SK-N-SH (cell line): ENCODE results near the gene VTN. TPM values are rescaled to one million over a fixed set of nuclear protein-coding genes. Genes with fewer than 3 reads are reported as not detected.

Experiments
- CTCF ChIA-PET: fragments of 300-600, 350-600 bp; formaldehyde crosslinking; extraction: SDS; loops from one replicate; lab custom pipeline; 2021; lab: Yijun Ruan, JAX
- POLR2A ChIA-PET: fragments of 350-600 bp; sonication (Branson Sonifier 250); formaldehyde crosslinking; extraction: SDS; loops from one replicate; lab custom pipeline; 2020; ENCODE audit warnings: antibody characterized with exemption, inconsistent platforms; lab: Yijun Ruan, JAX
- DNase-seq: peaks from one replicate; pipeline ENCODE4 v3.0.0; 2012
- H2AFZ ChIP-seq: fragments of 200-600 bp; sonication (generic); 2 replicates; pipeline ENCODE4 v1.8.1; 2016; ENCODE audit warnings: antibody characterized with exemption, mild to moderate bottlenecking, low read depth
- H3F3A ChIP-seq: fragments of 200-600 bp; sonication (generic); replicated peaks from 2 replicates; pipeline ENCODE3; 2016; ENCODE audit warnings: antibody characterized with exemption, mild to moderate bottlenecking; ENCODE audit not compliant: insufficient read depth
- H3K27ac ChIP-seq, 2 experiments: fragments of 200-500 bp in 1 of 2; fragments of 200-600 bp in 1 of 2; sonication (Bioruptor generic) in 1 of 2; sonication (generic), shearing (Covaris generic) in 1 of 2; 2 replicates each; pipeline versions ENCODE4 v1.5.1 to v1.6.1; 2014 to 2016; ENCODE audit warnings: low read depth in 2 of 2, inconsistent platforms in 1 of 2, low read length in 1 of 2, mild to moderate bottlenecking in 1 of 2, mixed read lengths in 1 of 2
- H3K27me3 ChIP-seq: fragments of 200-600 bp; sonication (generic), shearing (Covaris generic); 2 replicates; pipeline ENCODE4 v1.6.1; 2016; ENCODE audit warnings: mixed run types; ENCODE audit not compliant: insufficient read depth
- H3K36me3 ChIP-seq, 2 experiments: fragments of 200-500 bp in 1 of 2; fragments of 200-600 bp in 1 of 2; sonication (Bioruptor generic) in 1 of 2; sonication (generic) in 1 of 2; replicated peaks in 1 of 2; 2 replicates each; pipeline versions ENCODE3 to v1.5.1; 2014 to 2016; ENCODE audit warnings: low read length in 1 of 2, mild to moderate bottlenecking in 1 of 2; ENCODE audit not compliant: insufficient read depth in 2 of 2, control insufficient read depth in 1 of 2
- H3K4me1 ChIP-seq, 2 experiments: fragments of 200-500 bp in 1 of 2; fragments of 200-600 bp in 1 of 2; sonication (Bioruptor generic) in 1 of 2; sonication (generic), shearing (Covaris generic) in 1 of 2; 2 replicates each; pipeline versions ENCODE4 v1.5.1 to v1.6.1; 2014 to 2016; ENCODE audit warnings: low read depth in 1 of 2, low read length in 1 of 2, mixed run types in 1 of 2; ENCODE audit not compliant: insufficient read depth in 2 of 2, control insufficient read depth in 1 of 2
- H3K4me2 ChIP-seq: fragments of 200-600 bp; sonication (generic), shearing (Covaris generic); 2 replicates; pipeline ENCODE4 v1.6.1; 2017; ENCODE audit warnings: mixed run types
- H3K4me3 ChIP-seq, 2 experiments: fragments of 200-500 bp in 1 of 2; fragments of 200-600 bp in 1 of 2; sonication (Bioruptor generic) in 1 of 2; sonication (generic), shearing (Covaris generic) in 1 of 2; 2 replicates each; pipeline versions ENCODE4 v1.5.1 to v1.8.1; 2014 to 2016; ENCODE audit warnings: low read depth in 2 of 2, inconsistent platforms in 1 of 2, low read length in 1 of 2, mild to moderate bottlenecking in 1 of 2, mixed read lengths in 1 of 2, moderate library complexity in 1 of 2
- H3K79me2 ChIP-seq: fragments of 200-600 bp; sonication (generic); 2 replicates; pipeline ENCODE4 v1.8.1; 2017; ENCODE audit warnings: mild to moderate bottlenecking; ENCODE audit not compliant: insufficient read depth
- H3K9ac ChIP-seq: fragments of 200-600 bp; sonication (generic); 2 replicates; pipeline ENCODE4 v1.6.1; 2017; ENCODE audit warnings: mixed run types
- H3K9me2 ChIP-seq: fragments of 200-600 bp; sonication (generic); 2 replicates; pipeline ENCODE4 v1.6.1; 2017; ENCODE audit warnings: mixed run types
- H3K9me3 ChIP-seq: fragments of 200-600 bp; sonication (generic); 2 replicates; pipeline ENCODE4 v1.6.1; 2017; ENCODE audit warnings: mixed run types, mild to moderate bottlenecking, moderate library complexity
- H4K20me1 ChIP-seq: fragments of 200-600 bp; sonication (generic); 2 replicates; pipeline ENCODE4 v1.6.1; 2017; ENCODE audit warnings: mild to moderate bottlenecking, mixed run types; ENCODE audit not compliant: insufficient read depth
- CHD2 ChIP-seq: fragments of 150-350 bp; IDR thresholded peaks from 2 replicates; pipeline ENCODE4 v1.6.1; 2018; ENCODE audit warnings: low read length; ENCODE audit not compliant: partially characterized antibody
- ELF1 ChIP-seq: IDR thresholded peaks from 2 replicates; pipeline ENCODE4 v1.4.0; 2012
- EZH2phosphoT487 ChIP-seq: fragments of 200-600 bp; sonication (generic); IDR thresholded peaks from 2 replicates; pipeline ENCODE4 v1.6.1; 2017; ENCODE audit warnings: low read depth, mixed run types, mild to moderate bottlenecking, antibody characterized with exemption, moderate library complexity, borderline replicate concordance
- FOXJ3 ChIP-seq: sonication (generic); formaldehyde crosslinking; IDR thresholded peaks from 2 replicates; pipeline ENCODE4 v1.5.1; 2020; ENCODE audit warnings: mild to moderate bottlenecking, missing genetic modification reagents
- FOXM1 ChIP-seq: IDR thresholded peaks from 2 replicates; pipeline ENCODE4 v1.4.0; 2012; ENCODE audit warnings: low read depth, mild to moderate bottlenecking
- GABPA ChIP-seq: IDR thresholded peaks from 2 replicates; pipeline ENCODE4 v1.4.0; 2012; ENCODE audit warnings: low read depth, mild to moderate bottlenecking
- GATA2 ChIP-seq: sonication (generic); formaldehyde crosslinking; IDR thresholded peaks from 2 replicates; pipeline ENCODE4 v1.5.0; 2020; ENCODE audit warnings: mild to moderate bottlenecking, missing genetic modification reagents
- MEF2A ChIP-seq: IDR thresholded peaks from 2 replicates; pipeline ENCODE4 v1.4.0; 2012; ENCODE audit warnings: low read depth, borderline replicate concordance
- NFIC ChIP-seq: IDR thresholded peaks from 2 replicates; pipeline ENCODE4 v1.4.0; 2012; ENCODE audit warnings: borderline replicate concordance
- POLR2AphosphoS5 ChIP-seq: IDR thresholded peaks from 2 replicates; pipeline ENCODE4 v1.6.1; 2012; ENCODE audit warnings: low read depth, low read length
- RAD21 ChIP-seq: IDR thresholded peaks from 2 replicates; pipeline ENCODE4 v1.6.1; 2012; ENCODE audit warnings: mild to moderate bottlenecking, low read length
- RCOR1 ChIP-seq: fragments of 150-350 bp; IDR thresholded peaks from 2 replicates; pipeline ENCODE4 v1.6.1; 2017; ENCODE audit warnings: antibody characterized with exemption, low read length
- RFX5 ChIP-seq: IDR thresholded peaks from 2 replicates; pipeline ENCODE4 v1.6.1; 2012; ENCODE audit warnings: mild to moderate bottlenecking, improper control_type of control experiment, low read length
- RXRA ChIP-seq: IDR thresholded peaks from 2 replicates; pipeline ENCODE4 v1.4.0; 2012; ENCODE audit warnings: low read depth, mild to moderate bottlenecking, borderline replicate concordance
- SMC3 ChIP-seq: IDR thresholded peaks from 2 replicates; pipeline ENCODE4 v1.6.1; 2012; ENCODE audit warnings: low read depth, low read length, improper control_type of control experiment
- TAF1 ChIP-seq: IDR thresholded peaks from 2 replicates; pipeline ENCODE4 v1.6.1; 2012; ENCODE audit warnings: low read depth, mild to moderate bottlenecking, low read length, moderate library complexity, borderline replicate concordance
- whole genome bisulfite sequencing: methylation state at CpG from one replicate; pipeline ENCODE4 v1.1.6; 2017; ENCODE audit warnings: low lambda C conversion rate; 5-methylcytosine and 5-hydroxymethylcytosine counted together
- polyA plus RNA-seq, 3 experiments: library from polyadenylated mRNA; depleted of rRNA; stranded (reverse); fragments of >200 nt; gene quantifications; 2 replicates each; pipeline ENCODE4 v1.2.3, GENCODE V29; 2012
- TF ChIP-seq, protein P1 (sequence below): fragments of 200-600 bp; sonication (generic); IDR thresholded peaks from 2 replicates; pipeline ENCODE4 v1.6.1; 2017; ENCODE audit warnings: antibody characterized with exemption, mild to moderate bottlenecking, moderate library complexity
- TF ChIP-seq, protein P2 (sequence below): IDR thresholded peaks from 2 replicates; pipeline ENCODE4 v1.4.0; 2012; ENCODE audit warnings: low read depth
- TF ChIP-seq, protein P3 (sequence below): fragments of 150-350 bp; IDR thresholded peaks from 2 replicates; pipeline ENCODE4 v1.6.1; 2016; ENCODE audit warnings: mild to moderate bottlenecking, low read depth, low read length
- TF ChIP-seq, protein P4 (sequence below): IDR thresholded peaks from 2 replicates; pipeline ENCODE4 v1.6.1; 2012; ENCODE audit warnings: mild to moderate bottlenecking, low read depth, low read length, moderate library complexity

Gene VTN
- polyA plus RNA-seq, 1 of the 3 experiments (the other 2 are of a cell fraction): 1.2 TPM

DNA sequence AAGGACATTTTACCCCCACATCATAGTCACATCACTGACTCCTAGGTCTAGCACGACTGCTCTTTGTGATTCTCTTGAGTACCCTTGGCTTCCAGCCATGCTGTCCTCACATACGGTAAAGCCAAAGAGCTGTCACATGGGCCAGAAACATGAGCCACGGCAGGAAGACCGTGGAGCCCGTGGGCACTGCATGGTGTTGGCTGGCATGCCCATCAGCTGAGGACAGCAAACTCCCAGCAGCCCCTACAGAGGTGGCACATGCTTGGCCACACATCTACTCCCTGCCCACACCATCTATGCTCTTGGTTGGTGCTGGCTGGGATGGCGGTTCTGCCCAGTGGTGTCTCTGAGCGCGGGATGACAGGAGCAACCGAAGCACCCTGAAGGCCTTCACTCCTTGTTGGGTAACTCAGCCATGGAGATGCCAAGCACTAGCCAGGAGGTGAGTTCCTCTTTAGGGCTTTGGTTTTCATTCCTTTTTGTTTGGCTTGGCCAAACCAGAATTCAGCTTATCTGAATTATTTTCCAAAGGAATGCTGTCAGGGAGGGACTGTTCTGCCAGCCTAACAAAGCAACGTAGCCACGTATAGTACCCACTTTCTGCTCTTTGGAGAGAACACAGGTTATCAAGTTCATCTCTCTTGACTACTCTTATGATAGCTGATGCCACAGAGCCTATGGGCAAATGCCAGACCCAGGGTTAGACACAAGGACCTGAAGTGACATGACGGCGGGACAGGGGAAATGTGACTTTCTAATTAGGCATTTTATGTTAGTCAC, 24.5 kb downstream of the VTN start:
- Histone ChIP-seq H3K27me3 (no peaks in the 10 kb centered on the region), H3K4me2 (peak overlapping the region; percentile 53; the same call in 1 of the 2 replicates), H3K79me2 (peaks cover 14% of the 10 kb centered on the region; the same call in 1 of the 2 replicates), H3K4me3 (no peak overlapping the region), H3F3A (peaks cover 43% of the 10 kb centered on the region), H2AFZ (no peak overlapping the region), H3K36me3 (peaks cover 62 to 81% of the 10 kb centered on the region in 2 experiments), H3K9me3 (no peaks in the 10 kb centered on the region), H3K9ac (no peak overlapping the region), H3K27ac (peak overlapping the region; percentile 80 to 83), H3K4me1 (peaks cover 9 to 23% of the 10 kb centered on the region in 2 experiments), H3K9me2 (no peaks in the 10 kb centered on the region), H4K20me1 (no peaks in the 10 kb centered on the region)
- POLR2A ChIA-PET: interaction anchor here (0.6 to 2.3 kb wide), 3 partner anchors 10 to 72 kb away, joined by 3 to 14 read pairs (median 3); partner anchors contain the start of genes IFT20, POLDIP2 and TNFAIP1
- CTCF ChIA-PET: interaction anchor here (0.8 to 2.0 kb wide), 5 partner anchors 8 to 117 kb away, joined by 3 to 8 read pairs (median 3); partner anchors contain the start of genes IFT20, POLDIP2 and TNFAIP1
- TF ChIP-seq GATA2 (CRISPR knock-in tag): no peak
- no peak for TF ChIP-seq RFX5
- 83% methylated on average over 10 of the region's 13 CpGs for WGBS
- DNase-seq: no peak

DNA sequence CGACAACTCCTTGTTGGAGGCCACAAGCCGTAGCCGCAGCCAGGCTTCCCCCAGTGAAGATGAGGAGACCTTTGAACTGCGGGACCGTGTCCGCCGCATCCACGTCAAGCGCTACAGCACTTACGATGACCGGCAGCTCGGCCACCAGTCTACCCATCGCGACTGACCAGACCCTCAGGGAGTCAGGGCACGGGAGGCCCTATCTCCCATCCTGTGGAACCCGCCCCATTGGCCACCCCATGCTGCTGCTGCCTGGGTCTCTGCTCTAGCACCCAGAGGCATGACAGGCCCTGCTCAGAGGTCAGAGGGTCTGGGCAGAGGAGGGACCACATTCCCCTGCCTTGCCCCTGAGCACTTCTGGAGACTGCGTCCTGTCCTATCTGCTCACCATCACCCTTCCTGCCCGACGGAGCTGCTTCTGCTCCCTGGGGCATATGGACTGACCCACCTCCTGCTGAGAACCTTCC, 25.6 kb downstream of the VTN start:
- H3K36me3 ChIP-seq: peaks cover 68 to 81% of the 10 kb centered on the region in 2 experiments

More for the DNA sequence above, 25.6 kb downstream of the VTN start:
- no peaks in the 10 kb centered on the region for H3K9me3 ChIP-seq
- no peak for DNase-seq
- peaks cover 25% of the 10 kb centered on the region; the same call in 1 of the 2 replicates for H3K79me2 ChIP-seq
- H3K4me1 ChIP-seq: peaks cover 9 to 23% of the 10 kb centered on the region in 2 experiments
- H4K20me1 ChIP-seq: peaks cover 6% of the 10 kb centered on the region; the same call in 1 of the 2 replicates
- H3K27ac ChIP-seq: no peak overlapping the region
- H3K27me3 ChIP-seq: no peaks in the 10 kb centered on the region
- WGBS: 96% methylated on average over 16 of the region's 19 CpGs
- ChIA-PET CTCF (no interaction called here), POLR2A (interaction anchor here (0.8 kb wide), 1 partner anchor 9 kb away, joined by 3 read pairs; the partner anchor contains the start of genes IFT20 and TNFAIP1)
- no peak overlapping the region for H3K4me3 ChIP-seq
- no peaks in the 10 kb centered on the region for H3K9me2 ChIP-seq
- no peak overlapping the region for H3K4me2 ChIP-seq
- TF ChIP-seq, protein P1, sequence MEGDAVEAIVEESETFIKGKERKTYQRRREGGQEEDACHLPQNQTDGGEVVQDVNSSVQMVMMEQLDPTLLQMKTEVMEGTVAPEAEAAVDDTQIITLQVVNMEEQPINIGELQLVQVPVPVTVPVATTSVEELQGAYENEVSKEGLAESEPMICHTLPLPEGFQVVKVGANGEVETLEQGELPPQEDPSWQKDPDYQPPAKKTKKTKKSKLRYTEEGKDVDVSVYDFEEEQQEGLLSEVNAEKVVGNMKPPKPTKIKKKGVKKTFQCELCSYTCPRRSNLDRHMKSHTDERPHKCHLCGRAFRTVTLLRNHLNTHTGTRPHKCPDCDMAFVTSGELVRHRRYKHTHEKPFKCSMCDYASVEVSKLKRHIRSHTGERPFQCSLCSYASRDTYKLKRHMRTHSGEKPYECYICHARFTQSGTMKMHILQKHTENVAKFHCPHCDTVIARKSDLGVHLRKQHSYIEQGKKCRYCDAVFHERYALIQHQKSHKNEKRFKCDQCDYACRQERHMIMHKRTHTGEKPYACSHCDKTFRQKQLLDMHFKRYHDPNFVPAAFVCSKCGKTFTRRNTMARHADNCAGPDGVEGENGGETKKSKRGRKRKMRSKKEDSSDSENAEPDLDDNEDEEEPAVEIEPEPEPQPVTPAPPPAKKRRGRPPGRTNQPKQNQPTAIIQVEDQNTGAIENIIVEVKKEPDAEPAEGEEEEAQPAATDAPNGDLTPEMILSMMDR: no peak
- no peak for TF ChIP-seq RCOR1
- TF ChIP-seq EZH2phosphoT487: no peak
- no peak for TF ChIP-seq SMC3
- TF ChIP-seq, protein P2, sequence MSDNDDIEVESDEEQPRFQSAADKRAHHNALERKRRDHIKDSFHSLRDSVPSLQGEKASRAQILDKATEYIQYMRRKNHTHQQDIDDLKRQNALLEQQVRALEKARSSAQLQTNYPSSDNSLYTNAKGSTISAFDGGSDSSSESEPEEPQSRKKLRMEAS: no peak
- no peak for TF ChIP-seq GATA2 (CRISPR knock-in tag)
- no peak for TF ChIP-seq POLR2AphosphoS5
- TF ChIP-seq, protein P3, sequence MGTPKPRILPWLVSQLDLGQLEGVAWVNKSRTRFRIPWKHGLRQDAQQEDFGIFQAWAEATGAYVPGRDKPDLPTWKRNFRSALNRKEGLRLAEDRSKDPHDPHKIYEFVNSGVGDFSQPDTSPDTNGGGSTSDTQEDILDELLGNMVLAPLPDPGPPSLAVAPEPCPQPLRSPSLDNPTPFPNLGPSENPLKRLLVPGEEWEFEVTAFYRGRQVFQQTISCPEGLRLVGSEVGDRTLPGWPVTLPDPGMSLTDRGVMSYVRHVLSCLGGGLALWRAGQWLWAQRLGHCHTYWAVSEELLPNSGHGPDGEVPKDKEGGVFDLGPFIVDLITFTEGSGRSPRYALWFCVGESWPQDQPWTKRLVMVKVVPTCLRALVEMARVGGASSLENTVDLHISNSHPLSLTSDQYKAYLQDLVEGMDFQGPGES: no peak
- TF ChIP-seq MEF2A: no peak
- TF ChIP-seq GABPA: no peak
- TF ChIP-seq ELF1: no peak
- no peak for TF ChIP-seq RXRA
- TF ChIP-seq RFX5: no peak
- TF ChIP-seq FOXJ3 (CRISPR knock-in tag): no peak
- no peak for TF ChIP-seq FOXM1
- TF ChIP-seq RAD21: no peak
- TF ChIP-seq, protein P4, sequence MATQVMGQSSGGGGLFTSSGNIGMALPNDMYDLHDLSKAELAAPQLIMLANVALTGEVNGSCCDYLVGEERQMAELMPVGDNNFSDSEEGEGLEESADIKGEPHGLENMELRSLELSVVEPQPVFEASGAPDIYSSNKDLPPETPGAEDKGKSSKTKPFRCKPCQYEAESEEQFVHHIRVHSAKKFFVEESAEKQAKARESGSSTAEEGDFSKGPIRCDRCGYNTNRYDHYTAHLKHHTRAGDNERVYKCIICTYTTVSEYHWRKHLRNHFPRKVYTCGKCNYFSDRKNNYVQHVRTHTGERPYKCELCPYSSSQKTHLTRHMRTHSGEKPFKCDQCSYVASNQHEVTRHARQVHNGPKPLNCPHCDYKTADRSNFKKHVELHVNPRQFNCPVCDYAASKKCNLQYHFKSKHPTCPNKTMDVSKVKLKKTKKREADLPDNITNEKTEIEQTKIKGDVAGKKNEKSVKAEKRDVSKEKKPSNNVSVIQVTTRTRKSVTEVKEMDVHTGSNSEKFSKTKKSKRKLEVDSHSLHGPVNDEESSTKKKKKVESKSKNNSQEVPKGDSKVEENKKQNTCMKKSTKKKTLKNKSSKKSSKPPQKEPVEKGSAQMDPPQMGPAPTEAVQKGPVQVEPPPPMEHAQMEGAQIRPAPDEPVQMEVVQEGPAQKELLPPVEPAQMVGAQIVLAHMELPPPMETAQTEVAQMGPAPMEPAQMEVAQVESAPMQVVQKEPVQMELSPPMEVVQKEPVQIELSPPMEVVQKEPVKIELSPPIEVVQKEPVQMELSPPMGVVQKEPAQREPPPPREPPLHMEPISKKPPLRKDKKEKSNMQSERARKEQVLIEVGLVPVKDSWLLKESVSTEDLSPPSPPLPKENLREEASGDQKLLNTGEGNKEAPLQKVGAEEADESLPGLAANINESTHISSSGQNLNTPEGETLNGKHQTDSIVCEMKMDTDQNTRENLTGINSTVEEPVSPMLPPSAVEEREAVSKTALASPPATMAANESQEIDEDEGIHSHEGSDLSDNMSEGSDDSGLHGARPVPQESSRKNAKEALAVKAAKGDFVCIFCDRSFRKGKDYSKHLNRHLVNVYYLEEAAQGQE: no peak
- TF ChIP-seq TAF1: no peak
- no peak for TF ChIP-seq CHD2
- TF ChIP-seq NFIC: no peak
- H2AFZ ChIP-seq: no peak overlapping the region
- H3K9ac ChIP-seq: no peak overlapping the region
- H3F3A ChIP-seq: peaks cover 43% of the 10 kb centered on the region
